ENCODE data around the gene NACC1. TPM values are rescaled to one million over a fixed set of nuclear protein-coding genes. Genes with fewer than 3 reads are reported as not detected.

NACC1 gene
- total RNA-seq, 2 experiments from 2014 or later = 13.0 to 13.5 TPM

DNA sequence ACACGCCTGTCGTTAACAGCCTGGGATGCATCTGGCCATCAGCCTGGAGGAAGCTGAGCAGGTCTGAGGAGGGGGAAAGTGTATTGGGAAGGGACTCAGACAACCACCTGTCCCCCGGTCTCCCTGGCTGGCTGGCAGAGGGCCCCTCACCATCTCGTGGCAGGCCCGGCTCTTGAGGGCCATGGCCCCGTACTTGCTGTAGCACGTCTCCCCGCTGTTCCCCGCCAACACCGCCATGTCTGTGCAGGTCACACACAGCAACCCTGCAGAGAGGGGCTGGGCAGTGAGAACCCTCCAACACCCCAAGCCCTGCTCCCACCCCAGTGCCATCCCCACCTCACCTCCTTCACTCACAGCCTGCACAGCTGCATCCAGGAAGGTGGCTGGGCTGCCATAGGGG, 5.5 kb upstream of the NACC1 start:
- ATAC-seq (ENCODE audit: poor library complexity) (no peak), DNase-seq (no peak)
- Histone ChIP-seq H3K27ac (ENCODE audit: low read depth in 1 of 2, low read length in 2 of 2) (no peak overlapping the region), H3K27me3 (ENCODE audit: control insufficient read depth in 1 of 2, insufficient read depth in 2 of 2, low read length in 2 of 2) (no peaks in the 10 kb centered on the region), H3K36me3 (ENCODE audit: insufficient read depth, low read length) (peaks cover 28% of the 10 kb centered on the region), H3K4me3 (ENCODE audit: low read length) (no peak overlapping the region), H3K4me1 (ENCODE audit: insufficient read depth, low read length) (peaks cover 22% of the 10 kb centered on the region), H3K9me3 (ENCODE audit: control insufficient read depth in 1 of 2, insufficient read depth in 1 of 2, low read length in 2 of 2) (no peaks in the 10 kb centered on the region)
- Mint-ChIP-seq H3K27me3 (no peaks in the 10 kb centered on the region), H3K4me3 (peak overlapping the region; percentile 42), H3K9me3 (no peaks in the 10 kb centered on the region), H3K4me1 (ENCODE audit: low read depth) (peaks cover 21% of the 10 kb centered on the region), H3K27ac (no peak overlapping the region), H3K36me3 (ENCODE audit: low read depth) (peaks cover 34% of the 10 kb centered on the region)
- ChIA-PET CTCF (no interaction called here), POLR2A (no interaction called here)
- intact Hi-C loops (cut with DNase I, micrococcal nuclease) = loop anchor here in 1 of 2 experiments (10.0 kb wide), 1 partner anchor 662 kb away; the partner anchor contains the start of gene C19orf53
- no peak for TF ChIP-seq CTCF (IDR thresholded peaks at IDR 0.05)

- H3K27me3 ChIP-seq (ENCODE audit: control insufficient read depth in 1 of 2, insufficient read depth in 2 of 2, low read length in 2 of 2) = no peaks in the 10 kb centered on the region
- Mint-ChIP-seq H3K36me3 (ENCODE audit: low read depth) (peaks cover 30% of the 10 kb centered on the region), H3K4me3 (peak overlapping the region; percentile 96), H3K27ac (peak overlapping the region; percentile 73), H3K9me3 (no peaks in the 10 kb centered on the region), H3K27me3 (no peaks in the 10 kb centered on the region), H3K4me1 (ENCODE audit: low read depth) (peaks cover 48% of the 10 kb centered on the region)
- ATAC-seq (ENCODE audit: poor library complexity) (no peak), DNase-seq (peak in 1 of 14 experiments; percentile 23)
- H3K36me3 ChIP-seq (ENCODE audit: insufficient read depth, low read length) = peaks cover 12% of the 10 kb centered on the region
- H3K9me3 ChIP-seq (ENCODE audit: control insufficient read depth in 1 of 2, insufficient read depth in 1 of 2, low read length in 2 of 2) = no peaks in the 10 kb centered on the region
- peak overlapping the region; percentile 99 for H3K4me3 ChIP-seq (ENCODE audit: low read length)
- peak overlapping the region; percentile 33 to 68 for H3K27ac ChIP-seq (ENCODE audit: low read depth in 1 of 2, low read length in 2 of 2)
- CTCF ChIA-PET = interaction anchor here (0.5 to 1.8 kb wide), 2 partner anchors 11 to 162 kb away, joined by 3 to 6 read pairs; no protein-coding TSS in a partner anchor
- POLR2A ChIA-PET = interaction anchor here (0.8 to 4.7 kb wide), 4 partner anchors 11 to 54 kb away, joined by 3 to 32 read pairs (median 16); no protein-coding TSS in a partner anchor
- peaks cover 48% of the 10 kb centered on the region for H3K4me1 ChIP-seq (ENCODE audit: insufficient read depth, low read length)
- no peak for TF ChIP-seq CTCF (IDR thresholded peaks at IDR 0.05)
- intact Hi-C loops (cut with DNase I, micrococcal nuclease) = loop anchor here (2.0 to 10.0 kb wide), 3 partner anchors 17 to 659 kb away; partner anchors contain the start of genes C19orf53 (in 1 of the 2), IER2 (in 1 of the 2) and STX10 (in 1 of the 2)
These were observed 2.2 kb upstream of the NACC1 start for GRCh38 chr19:13115936-13116281.

GRCh38 chr19:13116282-13117175, 1.5 kb upstream of the NACC1 start, which contains the start of gene TRMT1:
Gene TRMT1, minus strand, starts transcription at chr19:13116740. Its CDS starts 341 bp downstream, at chr19:13116399.
- DNase-seq (peak; percentile 72 to 93 (median 82)), ATAC-seq (ENCODE audit: poor library complexity) (peak; percentile 63)
- Mint-ChIP-seq H3K4me3 (peak within 1 kb of the TSS; percentile 96), H3K27ac (peak within 1 kb of the TSS; percentile 73), H3K36me3 (ENCODE audit: low read depth) (peaks cover 26% of the 10 kb centered on the region), H3K4me1 (ENCODE audit: low read depth) (peaks cover 53% of the 10 kb centered on the region), H3K9me3 (no peaks in the 10 kb centered on the region), H3K27me3 (no peaks in the 10 kb centered on the region)
- H3K4me3 ChIP-seq (ENCODE audit: low read length) = peak within 1 kb of the TSS; percentile 99
- H3K36me3 ChIP-seq (ENCODE audit: insufficient read depth, low read length) = peaks cover 12% of the 10 kb centered on the region
- TF ChIP-seq CTCF (IDR thresholded peaks at IDR 0.05) = no peak
- no peaks in the 10 kb centered on the region for H3K27me3 ChIP-seq (ENCODE audit: control insufficient read depth in 1 of 2, insufficient read depth in 2 of 2, low read length in 2 of 2)
- ChIA-PET CTCF (interaction anchor here (0.5 to 2.4 kb wide), 5 partner anchors 12 to 161 kb away, joined by 3 to 13 read pairs (median 7); partner anchors contain the start of genes IER2 and STX10), POLR2A (interaction anchor here (0.9 to 4.7 kb wide), 11 partner anchors 12 to 325 kb away, joined by 3 to 60 read pairs (median 8); partner anchors contain the start of genes GCDH, IER2, JUNB and LYL1)
- H3K27ac ChIP-seq (ENCODE audit: low read depth in 1 of 2, low read length in 2 of 2) = peak within 1 kb of the TSS; percentile 48 to 68
- H3K9me3 ChIP-seq (ENCODE audit: control insufficient read depth in 1 of 2, insufficient read depth in 1 of 2, low read length in 2 of 2) = no peaks in the 10 kb centered on the region
- peaks cover 54% of the 10 kb centered on the region for H3K4me1 ChIP-seq (ENCODE audit: insufficient read depth, low read length)
- intact Hi-C loops (cut with DNase I, micrococcal nuclease) = loop anchor here (2.0 to 10.0 kb wide), 3 partner anchors 18 to 658 kb away; partner anchors contain the start of genes C19orf53 (in 1 of the 2), IER2 (in 1 of the 2) and STX10 (in 1 of the 2)
